Natural killer cell treated with Interleukin-12 subunit alpha and Interleukin-12 subunit beta and Interleukin-15 and Interleukin-18, amount 100 ng/mL, for 72 hours (primary cell): ENCODE results near the gene IPCEF1. TPM values are rescaled to one million over a fixed set of nuclear protein-coding genes. Genes with fewer than 3 reads are reported as not detected.
A peak's percentile ranks its signal among the peaks of the same experiment; 100 is the strongest.

Source experiments
- ATAC-seq, 2 donors: fragments of 150-1000 bp; cut with Tn5 transposase in 1 of 2; sonication (Bioruptor Pico), chemical (Tn5 transposase) in 1 of 2; 2 replicates each; pipeline ENCODE4 v1.10.0; 2021
- DNase-seq: peaks from one replicate; pipeline ENCODE4 v3.0.0; 2022; ENCODE audit warnings: low spot score
- H3K27ac Mint-ChIP-seq, 2 donors: 1 replicate in 1 of 2; 2 replicates in 1 of 2; pipeline ENCODE4 v1.8.0; 2022; ENCODE audit warnings: mixed read lengths in 2 of 2, mild to moderate bottlenecking in 1 of 2, moderate library complexity in 1 of 2
- H3K27me3 Mint-ChIP-seq, 2 donors: 1 replicate in 1 of 2; 2 replicates in 1 of 2; pipeline ENCODE4 v1.8.0; 2022; ENCODE audit warnings: mixed read lengths in 2 of 2
- H3K36me3 Mint-ChIP-seq: one replicate; pipeline ENCODE4 v1.8.0; 2022; ENCODE audit warnings: mixed read lengths
- H3K4me1 Mint-ChIP-seq, 2 donors: 1 replicate in 1 of 2; 2 replicates in 1 of 2; pipeline ENCODE4 v1.8.0; 2022; ENCODE audit warnings: low read depth in 2 of 2, mixed read lengths in 2 of 2, mild to moderate bottlenecking in 1 of 2
- H3K4me3 Mint-ChIP-seq: one replicate; pipeline ENCODE4 v1.8.0; 2022; ENCODE audit warnings: mixed read lengths
- H3K9me3 Mint-ChIP-seq: 2 replicates; pipeline ENCODE4 v1.8.0; 2022; ENCODE audit warnings: mixed read lengths
- total RNA-seq, 2 donors: library from RNA; stranded (reverse); gene quantifications; one replicate each; pipeline ENCODE4 v1.2.3, GENCODE V29; 2022

The IPCEF1 gene
- 10 to 100 TPM; 29.6 to 45.9 TPM for total RNA-seq

GRCh38 chr6:154356690-154357089, at the start of gene IPCEF1:
Gene IPCEF1, minus strand, starts transcription at chr6:154356803. Its CDS starts 90,856 bp downstream, at chr6:154265947.
- Mint-ChIP-seq H3K4me1 (peaks cover 37 to 62% of the 10 kb centered on the region in 2 donors), H3K4me3 (peak within 1 kb of the TSS; percentile 79), H3K9me3 (peaks cover 11% of the 10 kb centered on the region), H3K27ac (peak within 1 kb of the TSS; percentile 42 to 46), H3K27me3 (peaks cover 24 to 38% of the 10 kb centered on the region in 2 donors), H3K36me3 (peaks cover 13% of the 10 kb centered on the region)
- no peak for DNase-seq
- no peak for ATAC-seq

GRCh38 chr6:154406301-154406700, 49.7 kb upstream of the IPCEF1 start:
- no peaks in the 10 kb centered on the region for H3K4me1 Mint-ChIP-seq
- no peak for DNase-seq
- peaks cover 0 to 3% of the 10 kb centered on the region in 2 donors for H3K27me3 Mint-ChIP-seq
- no peaks in the 10 kb centered on the region for H3K9me3 Mint-ChIP-seq
- H3K27ac Mint-ChIP-seq: no peak overlapping the region
- ATAC-seq: no peak
- H3K4me3 Mint-ChIP-seq: no peak overlapping the region
- no peaks in the 10 kb centered on the region for H3K36me3 Mint-ChIP-seq

GRCh38 chr6:154404791-154405400, 48.3 kb upstream of the IPCEF1 start:
- Mint-ChIP-seq H3K4me1 (no peaks in the 10 kb centered on the region), H3K4me3 (no peak overlapping the region), H3K27ac (no peak overlapping the region), H3K36me3 (no peaks in the 10 kb centered on the region), H3K9me3 (no peaks in the 10 kb centered on the region), H3K27me3 (peaks cover 0 to 3% of the 10 kb centered on the region in 2 donors)
- DNase-seq: no peak
- ATAC-seq: no peak

GRCh38 chr6:154403788-154404187, 47.2 kb upstream of the IPCEF1 start:
- no peak for DNase-seq
- Mint-ChIP-seq H3K9me3 (no peaks in the 10 kb centered on the region), H3K27ac (no peak overlapping the region), H3K4me1 (no peaks in the 10 kb centered on the region), H3K4me3 (no peak overlapping the region), H3K27me3 (peaks cover 0 to 3% of the 10 kb centered on the region in 2 donors), H3K36me3 (no peaks in the 10 kb centered on the region)
- peak in 1 of 2 donors; percentile 27 for ATAC-seq

GRCh38 chr6:154402081-154402780, 45.6 kb upstream of the IPCEF1 start:
- H3K36me3 Mint-ChIP-seq: no peaks in the 10 kb centered on the region
- no peaks in the 10 kb centered on the region for H3K4me1 Mint-ChIP-seq
- ATAC-seq (no peak), DNase-seq (no peak)
- H3K4me3 Mint-ChIP-seq: no peak overlapping the region
- H3K27ac Mint-ChIP-seq: no peak overlapping the region
- H3K9me3 Mint-ChIP-seq: no peaks in the 10 kb centered on the region
- H3K27me3 Mint-ChIP-seq: peaks cover 0 to 3% of the 10 kb centered on the region in 2 donors

- H3K27ac Mint-ChIP-seq: no peak overlapping the region
- no peak overlapping the region for H3K4me3 Mint-ChIP-seq
- H3K4me1 Mint-ChIP-seq: no peaks in the 10 kb centered on the region
- H3K9me3 Mint-ChIP-seq: no peaks in the 10 kb centered on the region
- no peaks in the 10 kb centered on the region for H3K36me3 Mint-ChIP-seq
- DNase-seq (no peak), ATAC-seq (no peak)
- H3K27me3 Mint-ChIP-seq: peaks cover 3 to 12% of the 10 kb centered on the region in 2 donors
These were observed 42.5 kb upstream of the IPCEF1 start for GRCh38 chr6:154399097-154399496.

- H3K27me3 Mint-ChIP-seq: peaks cover 3 to 14% of the 10 kb centered on the region in 2 donors
- no peak overlapping the region for H3K4me3 Mint-ChIP-seq
- no peaks in the 10 kb centered on the region for H3K36me3 Mint-ChIP-seq
- H3K4me1 Mint-ChIP-seq: no peaks in the 10 kb centered on the region
- ATAC-seq (peak in 1 of 2 donors; percentile 55), DNase-seq (no peak)
- H3K9me3 Mint-ChIP-seq: no peaks in the 10 kb centered on the region
- H3K27ac Mint-ChIP-seq: no peak overlapping the region
These were observed 41.0 kb upstream of the IPCEF1 start for GRCh38 chr6:154397491-154398195.

- H3K27me3 Mint-ChIP-seq: peaks cover 5 to 14% of the 10 kb centered on the region in 2 donors
- no peak for ATAC-seq
- no peak overlapping the region for H3K4me3 Mint-ChIP-seq
- no peak for DNase-seq
- peaks cover 2% of the 10 kb centered on the region for H3K9me3 Mint-ChIP-seq
- no peaks in the 10 kb centered on the region for H3K4me1 Mint-ChIP-seq
- no peaks in the 10 kb centered on the region for H3K36me3 Mint-ChIP-seq
- H3K27ac Mint-ChIP-seq: no peak overlapping the region
These were observed 39.3 kb upstream of the IPCEF1 start for GRCh38 chr6:154395878-154396277.

- no peaks in the 10 kb centered on the region for H3K4me1 Mint-ChIP-seq
- no peak for ATAC-seq
- no peak overlapping the region for H3K4me3 Mint-ChIP-seq
These were observed 38.7 kb upstream of the IPCEF1 start for GRCh38 chr6:154395316-154395715.

GRCh38 chr6:154394571-154394970, 38.0 kb upstream of the IPCEF1 start:
- no peak for ATAC-seq
- DNase-seq: no peak
- Mint-ChIP-seq H3K27ac (no peak overlapping the region), H3K27me3 (peaks cover 5 to 15% of the 10 kb centered on the region in 2 donors), H3K4me1 (no peaks in the 10 kb centered on the region), H3K4me3 (no peak overlapping the region), H3K9me3 (peaks cover 2% of the 10 kb centered on the region), H3K36me3 (no peaks in the 10 kb centered on the region)

More at GRCh38 chr6:154395316-154395715, 38.7 kb upstream of the IPCEF1 start:
- Mint-ChIP-seq H3K27ac (no peak overlapping the region), H3K9me3 (peaks cover 2% of the 10 kb centered on the region), H3K36me3 (no peaks in the 10 kb centered on the region), H3K27me3 (peaks cover 5 to 14% of the 10 kb centered on the region in 2 donors)
- no peak for DNase-seq

GRCh38 chr6:154390034-154390433, 33.4 kb upstream of the IPCEF1 start:
- Mint-ChIP-seq H3K27ac (no peak overlapping the region), H3K9me3 (peaks cover 5% of the 10 kb centered on the region), H3K36me3 (no peaks in the 10 kb centered on the region), H3K27me3 (peaks cover 14 to 35% of the 10 kb centered on the region in 2 donors), H3K4me3 (no peak overlapping the region), H3K4me1 (no peaks in the 10 kb centered on the region)
- ATAC-seq (no peak), DNase-seq (no peak)

GRCh38 chr6:154388803-154389202, 32.2 kb upstream of the IPCEF1 start:
- Mint-ChIP-seq H3K4me1 (no peaks in the 10 kb centered on the region), H3K4me3 (no peak overlapping the region), H3K27ac (no peak overlapping the region), H3K27me3 (peaks cover 12 to 30% of the 10 kb centered on the region in 2 donors), H3K36me3 (no peaks in the 10 kb centered on the region), H3K9me3 (peaks cover 5% of the 10 kb centered on the region)
- no peak for DNase-seq
- no peak for ATAC-seq

GRCh38 chr6:154386848-154387717, 30.5 kb upstream of the IPCEF1 start:
- Mint-ChIP-seq H3K36me3 (no peaks in the 10 kb centered on the region), H3K4me3 (no peak overlapping the region)
- DNase-seq: no peak

More at GRCh38 chr6:154386848-154387717, 30.5 kb upstream of the IPCEF1 start:
- Mint-ChIP-seq H3K27ac (no peak overlapping the region), H3K9me3 (peaks cover 5% of the 10 kb centered on the region), H3K4me1 (no peaks in the 10 kb centered on the region), H3K27me3 (peaks cover 12 to 30% of the 10 kb centered on the region in 2 donors)
- no peak for ATAC-seq
